Measurements from ENCODE around the gene ODAD3.
"Not testable (repeated sequence)": the region's sequence is repeated elsewhere in the genome, so short reads cannot be mapped to it uniquely, and the experiment has no call there.

ODAD3 gene

GRCh38 chr19:11437955-11438354 lies 3.0 kb upstream of the ODAD3 start:
- no peak for DNase-seq (ENCODE audit: low spot score)

GRCh38 chr19:11435833-11436313 lies 952 bp upstream of the ODAD3 start:
- DNase-seq (ENCODE audit: low spot score) = no peak

- DNase-seq (ENCODE audit: low spot score) = no peak
These were observed 241 bp downstream of the ODAD3 start for GRCh38 chr19:11434703-11435056.

GRCh38 chr19:11433526-11433925 lies 1.4 kb downstream of the ODAD3 start:
- not testable (repeated sequence) for DNase-seq (ENCODE audit: low spot score)

- no peak for DNase-seq (ENCODE audit: low spot score)
These were observed 8.3 kb downstream of the ODAD3 start for GRCh38 chr19:11426656-11427055.

- no peak for DNase-seq (ENCODE audit: low spot score)
These were observed 9.0 kb downstream of the ODAD3 start for GRCh38 chr19:11425719-11426457.

- no peak for DNase-seq (ENCODE audit: low spot score)
These were observed 11.1 kb downstream of the ODAD3 start for GRCh38 chr19:11423791-11424181.

GRCh38 chr19:11423164-11423790 lies 11.6 kb downstream of the ODAD3 start:
- DNase-seq (ENCODE audit: low spot score) = no peak

- peak; percentile 56 for DNase-seq (ENCODE audit: low spot score)
These were observed 12.5 kb downstream of the ODAD3 start for GRCh38 chr19:11422163-11423065.

- no peak for DNase-seq (ENCODE audit: low spot score)
These were observed 13.4 kb downstream of the ODAD3 start for GRCh38 chr19:11421371-11422098.

- DNase-seq (ENCODE audit: low spot score) = no peak
These were observed 14.2 kb downstream of the ODAD3 start for GRCh38 chr19:11420429-11421370.

- no peak for DNase-seq (ENCODE audit: low spot score)
These were observed 16.1 kb downstream of the ODAD3 start, which contains the start of gene RGL3 for GRCh38 chr19:11418549-11419506. TSS of gene RGL3 (minus strand) at chr19:11419314. CDS start at chr19:11419278, 36 bp downstream.

- DNase-seq (ENCODE audit: low spot score) = no peak
These were observed 16.8 kb downstream of the ODAD3 start for GRCh38 chr19:11418094-11418548.

GRCh38 chr19:11416346-11417052 lies 18.4 kb downstream of the ODAD3 start:
- no peak for DNase-seq (ENCODE audit: low spot score)

- no peak for DNase-seq (ENCODE audit: low spot score)
These were observed 20.4 kb downstream of the ODAD3 start for GRCh38 chr19:11414544-11414943.

- no peak for DNase-seq (ENCODE audit: low spot score)
These were observed 24.2 kb downstream of the ODAD3 start for GRCh38 chr19:11410682-11411081.

GRCh38 chr19:11408591-11408990 lies 26.3 kb downstream of the ODAD3 start:
- DNase-seq (ENCODE audit: low spot score) = no peak

- not testable (repeated sequence) for DNase-seq (ENCODE audit: low spot score)
These were observed 28.2 kb downstream of the ODAD3 start for GRCh38 chr19:11406703-11407236.

Data from CD4-positive, alpha-beta T cell treated with Interleukin-15 for 4 hours (primary cell).